Measurements from ENCODE around the gene ARSB. TPM values are rescaled to one million over a fixed set of nuclear protein-coding genes. Genes with fewer than 3 reads are reported as not detected.

The ARSB gene
- total RNA-seq, 1 experiment from 2014 or later, result 11.4 TPM

- H3K27me3 ChIP-seq (ENCODE audit: insufficient read depth, low read length), result no peaks in the 10 kb centered on the region
- no peak overlapping the region for H3K4me2 ChIP-seq (ENCODE audit: insufficient read depth, insufficient read length, low read length)
- no peak overlapping the region for H2BK5ac ChIP-seq (ENCODE audit: insufficient read length, low read length)
- H3K14ac ChIP-seq (ENCODE audit: insufficient read depth, low read length), result no peak overlapping the region
- no peak overlapping the region for H4K91ac ChIP-seq (ENCODE audit: insufficient read length, low read depth, low read length)
- TF ChIP-seq CTCF (conservative IDR thresholded peaks at IDR 0.05), result no peak
- H4K5ac ChIP-seq (ENCODE audit: insufficient read length, low read depth, low read length), result no peak overlapping the region
- H4K8ac ChIP-seq (replicated peaks; ENCODE audit: insufficient read length, low read depth, low read length), result no peak overlapping the region
- Mint-ChIP-seq H3K9me3 (no peaks in the 10 kb centered on the region; a peak in 1 of 5 replicates), H3K36me3 (ENCODE audit: insufficient read depth in 1 of 3, low read depth in 3 of 3) (peaks cover 0 to 4% (median 0%) of the 10 kb centered on the region in 3 experiments; a peak in 3 of 7 replicates), H3K27ac (peak overlapping the region in 1 of 3 experiments; percentile 65; a peak in 1 of 7 replicates), H3K4me1 (peaks cover 7 to 12% of the 10 kb centered on the region in 2 experiments; a peak in 3 of 4 replicates), H3K27me3 (ENCODE audit: low read depth) (no peaks in the 10 kb centered on the region), H3K4me3 (no peak overlapping the region)
- no peak overlapping the region for H2AFZ ChIP-seq (ENCODE audit: low read length)
- H2BK15ac ChIP-seq (ENCODE audit: low read depth, low read length), result no peak overlapping the region
- DNase-seq, result no peak
- no peaks in the 10 kb centered on the region for H3K79me2 ChIP-seq (ENCODE audit: insufficient read depth, low read length)
- no peak overlapping the region for H3K56ac ChIP-seq (ENCODE audit: insufficient read length, low read depth, low read length)
- H3K23ac ChIP-seq (ENCODE audit: insufficient read length, low read depth, low read length), result no peak overlapping the region
- H3K9ac ChIP-seq (ENCODE audit: extremely low read depth, insufficient read length, low read length), result no peak overlapping the region
- no peaks in the 10 kb centered on the region for H3K23me2 ChIP-seq (ENCODE audit: insufficient read length, low read depth, low read length, poor library complexity, severe bottlenecking)
- H3K4ac ChIP-seq (ENCODE audit: low read depth, low read length), result no peak overlapping the region
- no peak overlapping the region for H3K18ac ChIP-seq (ENCODE audit: insufficient read length, low read depth, low read length)
- H3K27ac ChIP-seq (ENCODE audit: insufficient read length, low read depth, low read length), result no peak overlapping the region
- WGBS (ENCODE audit: extremely low coverage, insufficient read length, low lambda C conversion rate), result no CpG with 5 or more reads among the region's 3 CpGs
- H4K20me1 ChIP-seq (ENCODE audit: control insufficient read depth, insufficient read depth, insufficient read length), result no peaks in the 10 kb centered on the region
- H2BK120ac ChIP-seq (ENCODE audit: low read depth, low read length, poor library complexity, severe bottlenecking), result no peak overlapping the region
- no peak overlapping the region for H2AK5ac ChIP-seq (ENCODE audit: insufficient read length, low read length)
- no peaks in the 10 kb centered on the region for H3K9me3 ChIP-seq (ENCODE audit: control insufficient read depth, low read depth, low read length)
- H3K4me1 ChIP-seq (ENCODE audit: insufficient read depth, low read length), result no peaks in the 10 kb centered on the region
- H3T11ph ChIP-seq (ENCODE audit: low read length), result no peak overlapping the region
- H2BK20ac ChIP-seq (ENCODE audit: low read depth, low read length, poor library complexity, severe bottlenecking), result no peak overlapping the region
- H2BK12ac ChIP-seq (ENCODE audit: insufficient read length, low read depth, low read length), result no peak overlapping the region
- no peaks in the 10 kb centered on the region for H3K79me1 ChIP-seq (ENCODE audit: insufficient read depth, low read depth, low read length, poor library complexity, severe bottlenecking)
These were observed 151.8 kb downstream of the ARSB start for GRCh38 chr5:78833284-78833683.

Data from H9 (cell line).